IPS-18a (cell line): Measurements from ENCODE around the gene ARMC5.

Source experiments
- H3K27ac ChIP-seq: one replicate; pipeline ENCODE4 v1.5.1; 2013; ENCODE audit warnings: low read length
- H3K27me3 ChIP-seq: one replicate; pipeline ENCODE4 v1.6.1; 2013; ENCODE audit warnings: mild to moderate bottlenecking, low read length; ENCODE audit not compliant: control insufficient read depth, insufficient read depth
- H3K36me3 ChIP-seq: one replicate; pipeline ENCODE4 v1.6.1; 2013; ENCODE audit warnings: low read depth, low read length; ENCODE audit not compliant: control insufficient read depth
- H3K4me1 ChIP-seq: one replicate; pipeline ENCODE4 v1.6.1; 2013; ENCODE audit warnings: low read depth, low read length; ENCODE audit not compliant: control insufficient read depth
- H3K4me3 ChIP-seq: one replicate; pipeline ENCODE4 v1.5.1; 2013; ENCODE audit warnings: low read length
- H3K9ac ChIP-seq: one replicate; pipeline ENCODE4 v1.6.1; 2013; ENCODE audit warnings: mild to moderate bottlenecking, low read length, moderate library complexity
- H3K9me3 ChIP-seq: one replicate; pipeline ENCODE4 v1.6.1; 2013; ENCODE audit warnings: low read depth, low read length; ENCODE audit not compliant: control insufficient read depth

The ARMC5 gene

DNA sequence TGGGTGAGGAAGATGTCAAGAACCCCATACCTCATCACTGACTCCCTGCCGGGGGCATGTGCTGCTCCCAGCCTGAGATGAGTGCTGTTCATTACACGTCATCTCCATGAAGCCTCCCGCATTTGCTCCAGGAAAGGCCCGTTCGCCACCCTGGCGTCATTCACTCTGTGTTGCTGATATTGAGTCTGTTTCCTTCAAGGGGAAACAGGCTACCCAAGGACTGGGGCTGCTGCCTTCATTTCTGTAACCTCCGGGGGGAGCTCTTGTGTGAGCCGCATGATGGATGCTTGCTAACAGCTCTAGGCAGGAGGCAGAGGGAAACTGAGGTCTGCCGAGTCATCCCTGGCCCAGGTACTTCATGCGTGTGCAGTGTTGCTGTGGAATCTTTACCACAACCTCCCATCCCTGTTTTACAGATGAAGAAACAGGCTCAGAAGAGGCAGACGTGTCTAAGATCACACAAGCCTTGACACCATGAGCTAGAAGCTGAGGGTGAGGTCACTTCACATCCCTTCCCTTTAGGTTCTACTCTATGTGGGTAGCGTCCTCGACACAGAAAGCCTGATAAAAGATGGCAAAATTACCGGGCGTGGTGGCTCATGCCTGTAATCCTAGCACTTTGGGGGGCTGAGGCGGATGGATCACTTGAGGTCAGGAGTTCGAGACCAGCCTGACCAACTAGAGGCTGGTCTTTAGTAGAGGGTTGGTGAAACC is 3.5 kb upstream of the ARMC5 start:
- Histone ChIP-seq H3K9ac (no peak overlapping the region), H3K9me3 (no peaks in the 10 kb centered on the region), H3K4me1 (peaks cover 20% of the 10 kb centered on the region), H3K27me3 (no peaks in the 10 kb centered on the region), H3K4me3 (no peak overlapping the region), H3K27ac (no peak overlapping the region), H3K36me3 (no peaks in the 10 kb centered on the region)

DNA sequence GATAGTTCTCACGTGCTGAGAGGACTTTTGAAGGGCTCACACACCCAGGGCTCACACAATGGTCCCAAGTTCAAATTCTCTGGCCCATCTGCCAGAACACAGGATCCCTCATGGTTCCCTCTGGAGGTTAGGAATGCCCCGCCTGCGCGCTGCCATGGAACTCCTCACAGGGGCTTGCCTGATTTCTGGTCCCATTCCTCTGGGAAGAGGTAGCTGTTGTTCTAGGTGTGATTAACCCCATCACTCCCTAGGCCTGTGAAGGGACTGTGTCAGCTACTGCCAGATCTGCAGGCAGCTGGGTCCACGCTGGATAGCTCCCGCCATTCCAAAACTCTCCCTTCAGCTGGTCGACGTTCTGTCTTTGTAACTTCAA is 2.3 kb upstream of the ARMC5 start:
- Histone ChIP-seq H3K27me3 (no peaks in the 10 kb centered on the region), H3K9me3 (no peaks in the 10 kb centered on the region), H3K4me1 (peaks cover 20% of the 10 kb centered on the region), H3K9ac (no peak overlapping the region), H3K36me3 (no peaks in the 10 kb centered on the region), H3K27ac (no peak overlapping the region), H3K4me3 (no peak overlapping the region)

DNA sequence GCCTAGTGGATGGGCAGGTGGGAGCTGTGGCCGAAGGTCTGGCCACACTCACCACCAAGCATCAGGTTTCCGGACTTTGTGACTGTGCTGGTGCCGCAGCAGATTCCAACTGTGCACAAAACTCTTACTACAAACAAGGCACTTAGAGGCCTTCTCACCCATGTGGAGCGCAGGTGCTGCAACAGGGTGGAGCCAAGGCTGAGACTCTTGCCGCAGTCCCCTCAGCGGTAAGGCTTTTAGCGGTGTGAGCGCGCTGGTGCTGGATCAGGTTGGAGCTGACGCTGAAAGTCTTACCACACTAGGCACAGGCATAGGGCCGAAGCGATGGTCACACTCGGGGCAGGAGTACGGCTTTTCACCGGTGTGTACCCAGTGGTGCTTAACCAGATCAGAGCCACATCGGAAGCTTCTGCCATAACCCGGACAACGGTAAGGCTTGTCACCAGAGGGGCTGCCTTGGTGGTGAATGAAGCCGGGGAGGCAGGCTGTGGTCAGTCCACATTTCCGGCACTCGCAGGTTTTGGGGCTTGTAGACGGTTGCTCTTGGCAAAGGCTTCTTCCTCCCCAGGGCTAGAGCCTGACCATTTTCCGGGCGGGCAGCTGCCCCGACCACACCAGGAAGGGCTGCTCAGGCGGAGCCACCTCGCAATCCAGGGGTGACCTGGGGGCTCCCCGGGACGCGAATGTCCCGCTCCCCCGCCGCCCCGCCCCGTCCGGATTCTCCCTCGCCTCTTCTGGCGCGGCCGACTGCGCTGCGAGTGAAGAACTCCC is 1.0 kb upstream of the ARMC5 start:
- H3K4me1 ChIP-seq = peaks cover 10% of the 10 kb centered on the region
- H3K27me3 ChIP-seq = no peaks in the 10 kb centered on the region
- no peak overlapping the region for H3K27ac ChIP-seq
- H3K4me3 ChIP-seq = peak overlapping the region; percentile 86
- peak overlapping the region; percentile 90 for H3K9ac ChIP-seq
- no peaks in the 10 kb centered on the region for H3K36me3 ChIP-seq
- H3K9me3 ChIP-seq = no peaks in the 10 kb centered on the region

DNA sequence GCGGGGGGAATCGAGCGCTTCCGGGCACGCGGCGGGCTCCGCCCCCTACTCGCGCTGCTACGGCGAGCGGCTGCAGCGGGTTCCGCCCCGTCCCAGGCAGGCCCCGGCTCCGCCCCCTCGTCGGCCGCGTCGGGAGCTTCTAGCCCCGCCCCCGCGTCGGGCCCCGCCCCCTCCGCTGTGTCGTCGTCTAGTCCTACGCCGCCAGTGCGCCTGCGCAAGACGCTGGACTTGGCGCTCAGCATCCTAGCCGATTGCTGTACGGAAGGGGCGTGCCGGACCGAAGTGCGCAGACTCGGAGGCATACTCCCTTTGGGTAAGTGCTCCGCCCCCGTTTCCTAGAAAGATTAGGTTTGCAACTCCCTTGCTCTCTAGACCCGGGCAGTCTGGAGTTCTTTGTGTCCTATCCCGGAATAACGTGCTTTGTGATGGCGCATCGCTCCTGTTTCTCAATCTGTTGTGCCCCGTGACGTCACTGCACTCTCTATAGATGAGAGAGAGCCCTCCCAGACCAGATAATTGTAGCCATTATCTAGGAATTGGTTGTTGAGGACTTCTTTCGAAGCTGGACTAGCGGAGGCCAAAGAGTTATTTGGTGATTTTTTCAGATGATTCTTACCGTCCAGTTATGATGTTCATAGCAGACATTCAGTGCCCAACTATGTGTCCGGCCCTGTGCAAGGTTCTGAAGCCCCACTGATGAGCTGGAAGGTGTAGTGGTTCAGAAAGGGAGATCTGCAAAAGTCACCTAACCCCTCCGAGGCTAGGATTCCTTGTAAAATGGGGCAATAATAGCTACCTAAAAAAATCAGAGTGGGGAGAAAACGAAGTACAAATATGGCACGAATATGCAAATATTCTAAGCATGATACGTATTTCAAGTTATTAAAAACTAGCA is 633 bp downstream of the ARMC5 start:
- Histone ChIP-seq H3K36me3 (no peaks in the 10 kb centered on the region), H3K27ac (peak overlapping the region; percentile 81), H3K9me3 (no peaks in the 10 kb centered on the region), H3K4me3 (peak overlapping the region; percentile 86), H3K27me3 (no peaks in the 10 kb centered on the region), H3K4me1 (no peaks in the 10 kb centered on the region), H3K9ac (peak overlapping the region; percentile 90)

DNA sequence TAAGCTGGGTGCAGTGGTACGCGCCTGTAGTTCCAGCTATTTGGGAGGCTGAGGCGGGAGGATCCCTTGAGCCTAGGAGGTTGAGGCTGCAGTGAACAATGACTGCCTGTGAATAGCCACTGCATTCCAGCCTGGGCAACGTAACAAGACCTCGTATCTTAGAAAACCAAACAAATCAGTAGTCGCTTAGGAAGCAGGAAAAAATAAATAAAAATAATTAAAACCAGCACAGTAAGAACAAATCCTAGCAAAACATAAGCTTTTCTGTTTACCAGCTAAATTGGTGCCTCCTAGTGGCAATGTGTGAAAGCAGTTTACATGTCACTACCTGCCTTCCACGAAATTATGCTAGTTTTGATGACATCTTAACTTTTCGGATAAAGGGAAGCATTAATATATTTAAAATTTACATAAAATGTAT is 1.3 kb downstream of the ARMC5 start:
- Histone ChIP-seq H3K36me3 (no peaks in the 10 kb centered on the region), H3K4me1 (no peaks in the 10 kb centered on the region), H3K27ac (no peak overlapping the region), H3K4me3 (peak overlapping the region; percentile 86), H3K9ac (no peak overlapping the region), H3K9me3 (no peaks in the 10 kb centered on the region), H3K27me3 (no peaks in the 10 kb centered on the region)

DNA sequence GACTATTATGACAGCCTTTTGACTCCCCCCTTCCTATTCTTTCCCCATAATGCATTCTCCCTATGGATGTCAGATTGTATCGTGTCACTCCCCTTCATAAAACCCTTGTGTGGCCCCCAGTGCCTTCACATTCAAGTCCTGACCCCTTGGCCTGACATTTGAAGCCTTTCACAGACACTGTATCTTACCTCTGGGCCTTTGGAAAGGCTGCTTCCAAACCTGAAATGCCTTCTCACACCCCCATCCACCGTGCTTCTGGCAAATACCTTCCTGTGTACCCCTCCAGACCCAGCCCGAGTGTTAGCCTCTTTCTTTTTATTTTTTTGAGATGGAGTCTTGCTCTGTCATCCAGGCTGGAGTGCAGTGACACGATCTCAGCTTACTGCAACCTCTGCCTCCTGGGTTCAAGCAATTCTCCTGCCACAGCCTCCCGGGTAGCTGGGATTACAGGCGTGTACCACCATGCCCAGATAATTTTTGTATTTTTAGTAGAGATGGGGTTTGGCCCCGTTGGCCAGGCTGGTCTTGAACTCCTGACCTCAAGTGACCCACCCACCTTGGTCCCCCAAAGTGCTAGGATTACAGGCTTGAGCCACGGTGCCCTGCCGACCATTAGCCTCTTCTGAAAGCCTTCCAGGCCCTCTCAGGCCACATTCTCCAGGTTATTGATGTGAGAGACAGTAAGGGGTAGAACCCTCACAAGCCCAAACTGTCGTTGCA is 2.1 kb downstream of the ARMC5 start:
- Histone ChIP-seq H3K27me3 (no peaks in the 10 kb centered on the region), H3K4me1 (no peaks in the 10 kb centered on the region), H3K9me3 (no peaks in the 10 kb centered on the region), H3K9ac (no peak overlapping the region), H3K4me3 (no peak overlapping the region), H3K27ac (no peak overlapping the region), H3K36me3 (no peaks in the 10 kb centered on the region)

DNA sequence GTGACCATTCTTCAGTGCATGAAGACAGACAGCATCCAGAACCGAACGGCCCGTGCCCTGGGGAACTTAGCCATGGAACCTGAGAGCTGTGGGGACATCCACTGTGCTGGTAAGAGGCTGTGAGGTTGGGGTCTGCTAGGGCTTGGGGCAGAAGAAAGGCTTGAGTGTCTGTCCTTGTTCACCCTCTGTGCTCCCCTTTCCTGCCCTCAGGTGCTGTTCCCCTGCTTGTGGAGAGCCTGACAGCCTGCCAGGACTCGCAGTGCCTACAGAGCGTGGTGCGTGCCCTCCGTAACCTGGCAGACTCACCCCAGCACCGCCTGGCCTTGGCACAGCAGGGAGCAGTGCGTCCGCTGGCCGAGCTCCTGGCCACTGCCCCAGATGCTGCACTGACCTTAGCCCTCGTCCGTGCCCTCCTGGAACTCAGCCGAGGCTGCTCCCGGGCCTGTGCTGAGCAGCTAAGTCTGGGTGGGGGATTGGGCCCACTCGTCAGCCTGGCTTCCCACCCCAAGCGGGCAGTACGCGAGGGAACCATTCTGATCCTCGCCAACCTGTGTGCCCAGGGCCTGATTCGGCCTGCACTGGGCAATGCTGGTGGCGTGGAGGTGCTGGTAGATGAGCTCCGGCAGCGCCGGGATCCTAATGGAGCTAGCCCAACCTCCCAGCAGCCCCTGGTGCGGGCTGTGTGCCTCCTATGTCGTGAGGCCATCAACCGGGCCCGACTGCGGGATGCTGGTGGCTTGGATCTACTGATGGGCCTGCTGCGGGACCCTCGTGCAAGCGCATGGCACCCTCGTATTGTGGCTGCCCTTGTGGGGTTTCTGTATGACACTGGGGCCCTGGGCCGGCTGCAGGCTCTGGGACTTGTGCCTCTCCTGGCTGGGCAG is 2.9 kb downstream of the ARMC5 start:
- Histone ChIP-seq H3K36me3 (no peaks in the 10 kb centered on the region), H3K27ac (no peak overlapping the region), H3K4me1 (no peaks in the 10 kb centered on the region), H3K4me3 (no peak overlapping the region), H3K9me3 (no peaks in the 10 kb centered on the region), H3K27me3 (no peaks in the 10 kb centered on the region), H3K9ac (no peak overlapping the region)

DNA sequence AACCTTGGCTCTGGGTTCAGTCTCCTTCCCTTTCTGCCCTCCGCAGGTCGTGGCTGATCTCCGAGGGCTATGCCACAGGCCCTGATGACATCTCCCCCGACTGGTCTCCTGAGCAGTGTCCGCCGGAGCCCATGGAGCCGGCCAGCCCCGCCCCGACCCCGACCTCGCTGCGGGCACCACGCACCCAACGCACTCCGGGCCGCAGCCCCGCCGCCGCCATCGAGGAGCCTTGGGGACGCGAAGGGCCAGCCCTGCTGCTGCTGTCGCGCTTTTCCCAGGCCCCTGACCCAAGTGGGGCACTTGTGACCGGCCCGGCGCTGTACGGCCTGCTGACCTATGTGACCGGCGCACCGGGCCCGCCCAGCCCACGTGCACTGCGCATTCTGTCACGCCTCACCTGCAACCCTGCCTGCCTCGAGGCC is 5.1 kb downstream of the ARMC5 start:
- no peaks in the 10 kb centered on the region for H3K36me3 ChIP-seq
- H3K27me3 ChIP-seq = no peaks in the 10 kb centered on the region
- no peaks in the 10 kb centered on the region for H3K4me1 ChIP-seq
- H3K4me3 ChIP-seq = no peak overlapping the region
- no peak overlapping the region for H3K27ac ChIP-seq
- no peaks in the 10 kb centered on the region for H3K9me3 ChIP-seq
- H3K9ac ChIP-seq = no peak overlapping the region

DNA sequence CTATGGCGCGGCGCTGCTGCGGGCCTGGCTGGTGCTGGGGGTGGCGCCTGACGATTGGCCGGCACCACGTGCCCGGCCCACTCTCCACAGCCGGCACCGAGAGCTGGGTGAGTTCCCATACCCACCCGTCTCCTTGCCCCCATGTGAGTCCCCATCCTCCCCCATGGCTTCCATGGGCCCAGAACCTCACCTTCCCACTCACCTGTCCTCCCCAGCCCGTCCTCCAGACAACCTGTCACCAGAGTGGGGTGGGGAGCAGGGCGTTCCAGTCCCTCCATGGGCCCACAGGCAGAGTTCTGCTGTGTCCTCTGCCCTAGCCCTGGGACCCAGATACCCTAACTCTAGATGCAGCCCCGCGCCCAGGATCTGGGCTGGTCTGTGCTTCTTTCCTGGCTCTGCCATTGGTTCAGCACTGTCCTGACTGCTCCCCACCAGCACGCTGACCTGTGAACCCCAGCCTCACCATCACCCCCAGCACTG is 5.5 kb downstream of the ARMC5 start:
- Histone ChIP-seq H3K4me3 (no peak overlapping the region), H3K27me3 (no peaks in the 10 kb centered on the region), H3K9me3 (no peaks in the 10 kb centered on the region), H3K4me1 (no peaks in the 10 kb centered on the region), H3K27ac (no peak overlapping the region), H3K9ac (no peak overlapping the region), H3K36me3 (no peaks in the 10 kb centered on the region)

DNA sequence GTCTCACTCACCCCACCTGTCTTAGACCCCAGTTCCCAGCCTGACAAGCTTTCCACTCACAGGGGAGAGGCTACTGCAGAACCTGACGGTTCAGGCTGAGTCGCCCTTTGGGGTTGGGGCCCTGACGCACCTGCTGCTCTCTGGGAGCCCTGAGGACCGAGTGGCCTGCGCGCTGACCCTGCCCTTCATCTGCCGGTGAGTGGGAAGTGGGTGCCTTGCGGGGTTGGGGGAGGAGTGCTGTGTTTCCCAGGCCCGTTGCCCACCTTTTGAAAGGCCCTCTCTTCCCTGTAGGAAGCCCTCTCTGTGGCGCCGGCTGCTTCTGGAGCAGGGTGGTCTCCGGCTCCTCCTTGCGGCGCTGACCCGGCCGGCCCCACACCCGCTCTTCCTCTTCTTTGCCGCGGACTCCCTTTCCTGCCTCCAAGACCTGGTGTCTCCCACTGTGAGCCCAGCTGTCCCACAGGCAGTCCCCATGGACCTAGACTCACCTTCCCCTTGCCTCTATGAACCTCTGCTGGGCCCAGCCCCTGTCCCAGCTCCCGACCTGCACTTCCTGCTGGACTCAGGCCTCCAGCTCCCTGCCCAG is 6.6 kb downstream of the ARMC5 start:
- H3K36me3 ChIP-seq = no peaks in the 10 kb centered on the region
- no peak overlapping the region for H3K4me3 ChIP-seq
- H3K27ac ChIP-seq = no peak overlapping the region
- H3K27me3 ChIP-seq = peaks cover under 1% of the 10 kb centered on the region
- H3K9me3 ChIP-seq = no peaks in the 10 kb centered on the region
- no peak overlapping the region for H3K9ac ChIP-seq
- no peaks in the 10 kb centered on the region for H3K4me1 ChIP-seq
